HG03025 (cell line): ENCODE data around the gene LGALS9.
"Not testable (repeated sequence)": the region's sequence is repeated elsewhere in the genome, so short reads cannot be mapped to it uniquely, and the experiment has no call there.

Source experiments
- ATAC-seq: cut with Tn5 transposase; IDR thresholded peaks from one replicate; pipeline ENCODE4 v1.9.1; 2021; ENCODE audit warnings: mild to moderate bottlenecking, moderate library complexity; ENCODE audit not compliant: unreplicated experiment, low FRiP score

The LGALS9 gene

DNA sequence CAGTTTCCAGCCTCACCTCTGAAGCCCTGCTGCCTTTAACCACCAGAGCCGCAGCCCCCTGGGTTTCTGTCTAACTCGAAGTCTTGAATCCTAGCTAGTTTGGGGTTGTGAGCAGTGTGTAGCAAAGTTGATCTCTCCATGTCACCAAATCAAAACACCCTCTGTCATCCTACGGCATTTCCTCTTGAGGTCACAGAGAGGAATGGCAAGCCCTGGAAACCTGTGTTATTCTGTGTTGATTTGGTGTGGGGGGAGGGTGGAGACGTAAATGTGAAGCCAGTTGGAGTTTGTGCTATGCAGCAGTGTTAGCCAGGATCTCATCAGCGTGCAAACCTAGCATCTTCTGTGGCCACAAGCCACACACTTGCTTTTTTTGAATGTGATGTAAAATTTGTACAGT lies 5.1 kb upstream of the LGALS9 start:
- no peak for ATAC-seq

- no peak for ATAC-seq
These were observed 3.5 kb upstream of the LGALS9 start for GRCh38 chr17:27627514-27627913.

DNA sequence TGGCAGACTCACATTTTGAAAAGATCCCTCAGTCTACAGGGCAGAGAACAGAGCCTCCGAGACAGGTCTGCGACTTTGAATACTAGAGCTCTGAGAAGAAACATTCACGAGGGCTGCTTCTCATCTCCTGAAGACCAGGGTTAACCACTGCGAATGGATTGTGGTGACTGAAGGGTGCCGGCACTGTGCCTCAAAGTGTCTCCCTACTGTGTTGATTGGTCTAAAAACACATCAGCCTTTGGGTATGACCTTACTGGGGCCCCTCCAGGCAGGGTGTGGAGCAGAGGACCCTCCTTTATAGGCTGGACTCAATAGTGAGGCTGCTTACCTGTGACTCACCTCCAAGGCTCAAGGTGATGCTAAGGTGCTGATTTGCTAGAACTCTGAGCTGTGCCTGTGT lies 2.6 kb upstream of the LGALS9 start:
- no peak for ATAC-seq

DNA sequence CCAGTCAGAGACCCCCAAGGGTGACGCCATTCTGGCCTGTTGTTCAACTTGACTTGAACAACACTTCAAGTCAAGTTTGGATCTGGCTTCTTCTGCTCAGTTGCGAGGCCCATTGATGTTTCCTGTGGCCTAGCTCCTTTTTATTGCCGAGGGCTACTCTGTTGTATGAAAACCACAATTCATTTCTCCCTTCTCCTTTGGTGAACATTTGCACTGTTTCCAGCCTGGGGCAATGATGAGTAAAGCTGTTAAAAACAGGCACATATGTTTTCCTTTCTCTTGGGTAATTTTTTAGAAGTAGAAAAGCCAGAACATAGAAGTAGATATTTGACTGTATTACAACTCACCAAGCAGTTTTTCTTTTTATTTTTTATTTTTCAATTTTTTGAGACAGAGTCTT lies 1.7 kb upstream of the LGALS9 start:
- ATAC-seq, result not testable (repeated sequence)

DNA sequence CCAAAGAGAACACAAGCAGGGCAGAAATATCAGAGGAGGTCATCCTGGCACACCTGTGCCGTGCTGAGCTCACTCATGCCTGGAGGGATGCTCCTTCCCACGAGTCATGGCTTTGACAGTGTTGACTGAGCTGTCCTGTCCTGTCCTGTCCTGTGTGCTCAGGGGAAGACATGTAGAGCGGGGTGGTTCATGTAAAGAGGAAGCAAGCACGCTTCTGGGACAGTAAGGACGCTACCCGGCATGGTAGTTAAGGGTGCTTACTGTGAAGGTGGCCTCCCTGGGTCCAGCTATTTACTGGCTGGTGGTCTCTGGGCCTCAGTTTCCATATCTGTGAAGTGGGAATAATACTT lies 398 bp downstream of the LGALS9 start:
- no peak for ATAC-seq

DNA sequence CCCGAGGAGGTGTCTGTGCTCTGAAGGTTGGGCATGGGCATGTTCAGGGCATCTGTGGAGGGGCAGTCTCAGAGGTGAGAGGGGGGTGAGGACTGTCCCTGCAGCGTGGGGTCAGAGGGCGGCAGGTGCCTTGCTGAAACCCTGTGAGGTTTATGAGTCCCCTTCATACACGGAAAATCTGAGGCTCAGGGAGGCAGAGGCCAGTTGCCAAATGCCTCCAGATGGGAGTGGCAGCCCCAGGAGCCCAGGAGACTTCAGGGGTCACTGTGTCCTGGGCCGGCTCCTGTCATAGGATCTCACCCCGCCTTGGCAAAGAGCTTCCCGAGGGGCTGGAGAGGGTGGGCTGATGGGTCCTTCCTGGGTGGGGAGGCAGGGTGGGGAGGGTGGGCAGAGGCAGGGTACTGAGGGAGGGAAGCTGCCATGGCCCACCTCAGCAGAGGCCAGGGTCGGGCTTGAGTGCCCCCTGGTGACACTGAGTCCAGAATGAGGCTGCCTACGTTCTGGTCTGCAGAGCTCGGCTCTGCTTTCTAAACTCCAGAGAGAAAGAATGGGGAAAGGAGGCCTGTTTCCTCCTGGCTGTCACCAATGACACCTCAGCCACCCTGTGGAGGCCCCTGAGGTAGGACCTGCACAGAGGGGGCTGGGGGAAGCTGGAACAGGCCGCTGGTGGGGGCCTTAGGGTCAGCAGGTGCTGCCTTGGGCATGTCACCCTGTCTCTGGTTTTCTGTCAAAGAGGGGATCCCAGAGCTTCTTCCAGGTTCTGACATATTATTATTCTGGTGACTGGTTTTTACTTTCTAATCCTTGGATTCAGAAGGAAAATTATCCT lies 1.1 kb downstream of the LGALS9 start:
- ATAC-seq, result no peak

GRCh38 chr17:27632766-27633165 lies 1.8 kb downstream of the LGALS9 start:
- ATAC-seq, result not testable (repeated sequence)

GRCh38 chr17:27633312-27634025 lies 2.5 kb downstream of the LGALS9 start:
- no peak for ATAC-seq

GRCh38 chr17:27634026-27634335 lies 3.0 kb downstream of the LGALS9 start:
- no peak for ATAC-seq

- no peak for ATAC-seq
These were observed 3.8 kb downstream of the LGALS9 start for GRCh38 chr17:27634776-27635175.

- no peak for ATAC-seq
These were observed 4.4 kb downstream of the LGALS9 start for GRCh38 chr17:27635275-27635823.

- not testable (repeated sequence) for ATAC-seq
These were observed 5.1 kb downstream of the LGALS9 start for GRCh38 chr17:27636005-27636520.

GRCh38 chr17:27637818-27638217 lies 6.8 kb downstream of the LGALS9 start:
- ATAC-seq, result not testable (repeated sequence)

DNA sequence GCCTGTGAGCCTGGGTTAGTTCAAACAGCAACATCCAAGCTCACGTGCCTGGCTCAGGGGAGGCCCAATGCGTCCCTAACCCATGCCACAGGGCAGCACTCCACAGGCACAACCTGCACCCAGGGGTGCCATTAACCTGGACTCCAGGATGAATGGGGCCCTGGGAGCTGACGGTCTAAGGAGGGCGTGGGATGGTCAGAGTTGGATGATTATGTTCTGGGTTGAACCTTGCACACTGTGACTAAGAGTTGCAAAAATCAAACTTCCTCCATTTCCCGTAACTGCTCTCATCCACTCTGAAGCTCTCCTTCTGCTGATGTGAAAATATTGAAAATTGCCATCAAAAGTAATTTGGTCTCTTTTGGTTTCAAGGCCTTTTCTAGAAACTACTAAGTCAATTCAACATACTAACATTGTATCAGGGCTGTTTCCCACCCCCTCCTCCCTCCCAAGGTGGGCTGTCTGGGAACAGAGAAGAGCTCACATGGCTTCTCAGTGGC lies 7.5 kb downstream of the LGALS9 start:
- not testable (repeated sequence) for ATAC-seq

DNA sequence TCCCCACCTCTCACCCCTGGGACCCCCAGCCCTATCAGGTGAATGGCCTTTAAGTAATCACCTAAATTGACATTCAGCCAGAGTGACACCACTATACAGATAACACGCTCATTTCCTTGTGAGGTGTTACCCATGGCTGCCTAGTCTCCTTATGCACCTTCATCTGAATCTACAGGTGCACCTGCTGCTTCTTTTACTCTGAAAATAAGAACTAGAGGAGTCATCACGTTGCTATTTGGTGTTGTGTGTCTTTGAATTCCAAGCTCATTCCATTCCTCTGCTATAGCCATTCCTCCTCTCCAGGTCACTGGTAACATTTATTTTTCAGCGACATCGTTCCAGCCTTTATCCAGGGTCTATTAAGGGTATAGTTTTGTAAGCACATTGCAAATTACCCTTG lies 9.8 kb downstream of the LGALS9 start:
- ATAC-seq, result no peak

DNA sequence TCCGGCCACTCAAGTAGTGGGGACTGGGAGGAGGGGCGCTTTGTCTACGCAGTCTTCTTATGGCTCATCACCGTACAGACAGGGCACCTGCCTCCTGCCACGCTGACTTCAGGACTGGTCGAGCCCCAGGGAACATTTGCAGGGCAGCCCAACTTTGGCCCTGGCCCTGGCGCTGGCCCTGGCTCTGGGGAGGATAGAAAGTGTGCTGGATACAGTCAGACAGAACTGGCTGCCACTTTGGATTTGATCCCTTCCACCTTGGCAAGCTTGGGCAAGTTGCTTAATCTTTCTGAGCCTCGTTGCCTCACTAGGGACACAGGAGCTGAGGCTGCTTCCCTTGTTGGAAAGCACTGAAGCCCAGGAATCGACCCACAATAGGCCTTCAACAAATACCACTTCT lies 13.6 kb downstream of the LGALS9 start:
- no peak for ATAC-seq

- ATAC-seq, result not testable (repeated sequence)
These were observed 14.6 kb downstream of the LGALS9 start for GRCh38 chr17:27645621-27646020.

DNA sequence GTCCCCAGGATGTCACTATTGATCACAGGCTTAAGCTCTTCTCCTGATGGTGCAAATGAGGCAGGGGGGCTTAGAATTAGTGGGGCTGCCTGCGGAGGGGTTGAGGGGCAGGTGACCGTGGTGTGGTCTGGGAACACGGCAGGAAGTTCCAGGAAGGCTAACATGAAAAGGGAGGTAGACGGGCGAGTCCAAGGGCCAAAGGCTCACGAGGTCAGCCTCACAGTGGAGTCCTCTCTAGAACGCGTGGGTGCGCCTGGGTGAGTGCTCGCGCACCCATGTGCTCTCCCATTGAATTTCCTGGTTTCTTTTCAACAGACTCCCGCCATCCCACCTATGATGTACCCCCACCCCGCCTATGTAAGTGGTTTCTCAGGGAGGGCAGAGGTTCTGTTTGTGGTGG lies 15.2 kb downstream of the LGALS9 start:
- ATAC-seq, result no peak

GRCh38 chr17:27647765-27648164 lies 16.8 kb downstream of the LGALS9 start:
- ATAC-seq, result no peak

DNA sequence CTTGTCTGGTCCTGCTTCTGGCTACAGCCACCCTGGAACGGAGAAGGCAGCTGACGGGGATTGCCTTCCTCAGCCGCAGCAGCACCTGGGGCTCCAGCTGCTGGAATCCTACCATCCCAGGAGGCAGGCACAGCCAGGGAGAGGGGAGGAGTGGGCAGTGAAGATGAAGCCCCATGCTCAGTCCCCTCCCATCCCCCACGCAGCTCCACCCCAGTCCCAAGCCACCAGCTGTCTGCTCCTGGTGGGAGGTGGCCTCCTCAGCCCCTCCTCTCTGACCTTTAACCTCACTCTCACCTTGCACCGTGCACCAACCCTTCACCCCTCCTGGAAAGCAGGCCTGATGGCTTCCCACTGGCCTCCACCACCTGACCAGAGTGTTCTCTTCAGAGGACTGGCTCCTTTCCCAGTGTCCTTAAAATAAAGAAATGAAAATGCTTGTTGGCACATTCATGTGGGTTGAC lies 18.2 kb downstream of the LGALS9 start:
- ATAC-seq, result not testable (repeated sequence)

DNA sequence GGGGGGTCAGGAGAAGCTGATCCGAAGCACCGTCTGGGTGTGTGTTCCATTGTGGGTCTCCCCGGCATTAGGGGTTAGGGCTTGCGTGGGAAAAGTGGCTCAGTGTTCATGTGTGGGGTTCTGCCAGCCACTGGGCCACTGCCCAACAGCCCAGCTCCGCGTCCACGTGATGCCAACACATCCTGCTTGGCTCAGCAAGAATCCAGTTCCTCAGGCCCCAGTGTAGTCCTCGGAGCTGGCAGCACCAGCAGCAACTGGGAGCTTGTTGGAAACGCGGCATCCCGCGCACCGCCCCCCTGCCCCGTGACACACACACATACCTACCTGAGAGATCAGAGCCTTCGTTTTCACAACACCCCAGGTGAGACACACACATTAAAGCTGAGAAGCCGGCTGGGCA lies 18.9 kb downstream of the LGALS9 start:
- ATAC-seq, result no peak
